Stimulated activated CD8-positive, alpha-beta memory T cell treated with anti-CD3 and anti-CD28 coated beads, Interleukin-7, amount 100 ng/mL, for 4 hours (primary cell): ENCODE data around the gene SYN1.
A peak's percentile ranks its signal among the peaks of the same experiment; 100 is the strongest.
"Not testable (repeated sequence)": the region's sequence is repeated elsewhere in the genome, so short reads cannot be mapped to it uniquely, and the experiment has no call there.

ENCODE experiments used
- DNase-seq, 2 donors: peaks; one replicate each; pipeline ENCODE4 v3.0.0-alpha.2; 2020; ENCODE audit warnings: low read depth in 2 of 2

The SYN1 gene

GRCh38 chrX:47619486-47620302 lies at the start of gene SYN1:
Gene SYN1 (minus strand): TSS chrX:47619857. CDS start chrX:47619728, 129 bp downstream.
- DNase-seq = peak; percentile 51 to 75

GRCh38 chrX:47665797-47666196 lies 46.1 kb upstream of the SYN1 start:
- not testable (repeated sequence) for DNase-seq

DNA sequence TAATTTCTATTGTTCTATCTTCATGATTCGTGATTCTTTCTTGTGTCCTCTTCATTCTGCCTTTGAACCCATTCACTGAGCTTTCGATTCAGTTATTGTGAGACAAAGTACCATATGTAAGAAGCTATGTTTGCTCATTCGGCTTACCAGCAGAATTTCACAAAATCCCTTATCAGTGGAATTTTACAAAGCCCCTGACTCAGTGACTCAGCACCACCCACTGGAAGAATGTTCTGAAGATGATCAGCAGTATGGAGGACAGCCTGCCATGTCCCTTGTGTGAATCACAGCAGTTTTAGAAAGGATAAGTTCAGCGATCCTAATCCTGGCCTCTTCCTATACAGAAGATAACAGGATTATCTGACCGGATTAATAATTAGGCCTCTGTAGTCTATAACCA lies 45.1 kb upstream of the SYN1 start:
- DNase-seq = no peak

DNA sequence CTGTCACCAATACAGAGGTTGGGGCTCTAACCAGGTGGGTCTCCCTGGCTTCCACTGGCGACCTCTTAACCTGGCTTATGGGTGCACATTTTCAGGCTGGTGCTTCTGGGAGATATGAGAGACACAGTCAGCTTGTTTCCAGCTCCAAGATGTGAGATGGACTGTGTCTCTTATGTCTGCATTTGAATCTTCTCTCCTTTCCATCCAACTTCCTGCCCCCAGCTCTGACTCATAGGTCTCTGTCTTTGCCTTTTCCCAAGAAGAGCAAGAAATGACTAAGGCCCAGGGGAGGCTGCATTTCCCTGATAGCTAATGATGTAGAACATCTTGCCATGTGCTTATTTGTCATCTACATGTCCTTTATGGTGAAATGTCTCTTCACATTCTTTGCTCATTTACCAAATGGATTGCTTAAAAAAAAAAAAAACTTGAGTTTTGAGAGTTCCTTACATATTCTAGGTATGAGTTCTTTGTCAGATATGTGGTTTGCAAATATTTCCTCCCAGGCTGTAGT lies 42.5 kb upstream of the SYN1 start:
- no peak for DNase-seq

DNA sequence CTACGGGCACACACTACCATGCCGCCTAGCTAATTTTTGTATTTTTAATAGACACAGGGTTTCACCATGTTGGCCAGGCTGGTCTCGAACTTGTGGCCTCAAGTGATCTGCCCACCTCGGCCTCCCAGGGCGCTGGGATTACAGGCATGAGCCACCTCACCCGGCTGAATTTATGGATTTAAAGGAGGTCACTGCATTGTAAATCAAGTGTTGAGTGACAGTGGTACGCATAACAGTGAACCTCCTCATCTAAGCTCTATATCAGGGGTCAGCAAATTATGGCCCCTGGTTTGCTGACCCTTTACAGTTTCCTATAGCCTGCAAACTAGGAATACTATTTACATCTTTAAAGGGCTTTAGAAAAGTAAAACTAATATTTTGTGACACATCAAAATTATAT lies 41.9 kb upstream of the SYN1 start:
- DNase-seq = no peak

GRCh38 chrX:47659421-47659726 lies 39.7 kb upstream of the SYN1 start:
- no peak for DNase-seq

DNA sequence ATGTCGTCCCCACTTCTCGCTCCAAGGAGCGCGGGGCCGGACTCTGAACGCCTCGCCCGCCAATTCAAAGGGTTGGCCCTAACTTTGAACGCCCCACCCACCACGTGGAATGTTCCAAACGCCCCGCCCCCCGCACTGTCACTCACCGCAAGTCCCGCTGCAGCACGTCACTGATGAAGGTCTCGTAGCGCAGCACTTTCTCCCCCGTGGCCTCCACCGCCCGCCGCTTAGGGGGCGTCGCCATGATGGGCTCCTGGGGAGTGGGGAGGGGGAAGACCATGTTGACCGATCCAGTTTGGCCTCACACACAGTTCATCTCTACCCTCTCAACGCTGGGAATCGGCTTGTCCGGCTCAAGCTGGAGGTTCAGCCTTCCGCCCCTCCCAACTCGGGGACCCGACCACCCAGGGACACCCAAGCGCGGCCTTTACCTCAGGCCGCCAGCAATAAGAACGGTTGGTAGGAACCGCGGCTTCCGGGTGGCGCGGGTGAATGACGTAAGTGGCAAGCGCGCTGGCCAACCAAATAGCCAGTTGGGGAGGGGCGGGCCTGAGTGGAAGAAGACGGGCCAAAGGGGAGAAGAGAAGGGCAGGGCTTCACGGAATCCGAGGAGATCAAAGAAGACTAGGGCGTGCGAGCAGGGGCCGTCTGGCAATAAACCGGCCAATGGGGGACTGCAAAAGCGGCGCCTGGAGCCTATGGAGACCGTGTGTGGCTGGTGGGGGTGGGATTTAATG lies 39.2 kb upstream of the SYN1 start, which contains the start of gene UXT:
Gene UXT, minus strand, starts transcription at position 497 of the 737 bp plus-strand sequence. Its CDS starts 253 bp downstream, at position 244.
- DNase-seq = peak; percentile 86 to 89

- no peak for DNase-seq
Observed at GRCh38 chrX:47658301-47658683, 38.6 kb upstream of the SYN1 start.

- no peak for DNase-seq
Observed at GRCh38 chrX:47651043-47651905, 31.6 kb upstream of the SYN1 start.

GRCh38 chrX:47650164-47651042 lies 30.7 kb upstream of the SYN1 start, which contains the start of gene ELK1:
Gene ELK1 (minus strand): TSS chrX:47650563. CDS start chrX:47641441, 9,122 bp downstream.
- DNase-seq = peak; percentile 80 to 84

DNA sequence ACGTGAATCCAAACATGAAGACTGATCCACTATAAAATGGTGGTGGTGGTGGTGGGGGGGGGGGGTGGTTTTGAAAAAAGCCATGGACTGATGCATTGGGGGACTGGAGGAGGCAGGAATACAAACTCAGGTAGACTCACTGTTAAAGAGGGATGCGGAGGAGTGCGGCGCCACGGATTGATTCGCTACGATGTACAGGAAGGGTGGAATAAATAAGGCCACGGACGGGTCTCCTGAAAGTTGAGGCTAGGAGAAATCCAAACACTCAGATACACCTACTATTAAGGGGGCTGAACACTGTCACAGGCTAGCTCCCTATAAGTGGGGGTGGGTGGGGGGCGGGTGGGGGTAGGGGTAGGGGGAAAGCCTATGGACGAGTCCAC lies 30.1 kb upstream of the SYN1 start:
- DNase-seq = no peak

- no peak for DNase-seq
Observed at GRCh38 chrX:47649271-47649670, 29.6 kb upstream of the SYN1 start.

DNA sequence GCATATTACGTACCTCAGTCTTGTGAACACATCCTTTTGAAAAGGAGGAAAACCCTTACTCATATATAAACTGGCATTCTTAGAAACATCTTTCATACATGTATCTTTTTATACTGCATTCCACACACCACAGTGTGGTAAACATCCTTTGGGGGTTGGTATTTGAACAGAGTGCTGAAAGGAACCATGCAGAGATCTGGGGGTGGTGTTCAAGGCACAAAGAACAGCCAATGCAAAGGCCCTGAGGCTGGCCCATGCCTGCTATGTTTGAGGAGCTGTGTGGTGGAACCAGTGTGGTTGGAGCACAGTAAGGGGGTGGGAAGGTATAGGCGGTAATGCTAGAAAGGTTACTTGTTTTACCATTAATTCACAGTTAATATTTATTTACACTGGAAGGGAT lies 28.7 kb upstream of the SYN1 start:
- no peak for DNase-seq

DNA sequence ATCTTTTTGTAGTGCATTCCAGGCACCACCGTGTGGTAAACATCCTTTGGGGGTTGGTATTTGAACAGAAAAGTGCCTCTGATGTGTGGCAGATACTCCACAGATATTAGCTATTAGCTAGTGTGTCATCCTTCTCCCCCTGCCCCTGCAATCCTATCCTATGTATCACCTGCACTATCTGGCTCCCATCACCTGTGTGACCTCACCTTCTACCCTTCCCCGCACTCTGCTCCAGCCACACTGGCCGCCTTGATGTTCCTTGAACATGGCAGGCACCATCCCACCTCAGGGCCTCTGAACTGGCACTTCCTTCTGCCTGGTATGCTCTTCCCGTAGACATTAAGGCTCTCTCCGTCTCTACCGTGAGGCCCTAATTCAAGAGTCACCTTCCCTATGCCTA lies 27.0 kb upstream of the SYN1 start:
- no peak for DNase-seq

- no peak for DNase-seq
Observed at GRCh38 chrX:47645530-47645929, 25.9 kb upstream of the SYN1 start.

- no peak for DNase-seq
Observed at GRCh38 chrX:47644557-47645091, 25.0 kb upstream of the SYN1 start.

DNA sequence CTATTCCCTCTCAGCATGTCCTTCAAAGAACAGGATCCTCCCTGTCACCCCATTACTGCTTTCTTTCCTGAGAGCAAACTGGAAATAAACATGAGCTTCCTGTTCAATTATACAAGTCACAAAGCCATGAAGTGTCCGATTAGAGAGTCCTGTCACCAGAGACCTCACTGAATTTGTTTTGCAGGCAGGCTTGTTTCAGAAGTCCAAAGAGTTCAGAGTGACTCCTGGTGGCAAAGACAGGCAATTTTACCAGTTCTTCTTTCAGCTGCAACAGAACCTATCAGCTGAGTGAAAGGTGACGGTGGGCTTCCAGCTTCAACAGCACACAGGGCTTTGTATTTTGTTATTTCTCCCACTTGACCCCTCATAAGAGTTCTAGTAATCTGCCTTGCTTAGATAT lies 24.3 kb upstream of the SYN1 start:
- no peak for DNase-seq

DNA sequence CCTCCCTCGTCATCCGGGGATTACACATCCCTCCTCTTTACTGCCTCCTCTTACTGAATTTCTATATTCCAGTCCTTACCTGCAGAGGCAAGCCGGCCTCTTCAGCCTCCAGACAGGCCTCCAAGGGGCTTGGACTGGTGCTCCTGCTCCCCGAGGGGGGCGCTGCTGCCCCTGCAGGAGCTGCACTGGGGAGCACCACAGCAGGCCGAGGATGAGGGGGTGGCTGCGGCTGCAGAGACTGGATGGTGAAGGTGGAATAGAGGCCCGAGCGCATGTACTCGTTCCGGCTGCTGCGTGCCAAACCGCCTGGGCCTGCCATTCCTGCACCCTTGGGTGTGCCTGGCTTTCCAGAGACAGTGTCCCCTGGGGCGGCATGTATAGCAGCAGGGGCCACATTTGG lies 19.2 kb upstream of the SYN1 start:
- DNase-seq = no peak

DNA sequence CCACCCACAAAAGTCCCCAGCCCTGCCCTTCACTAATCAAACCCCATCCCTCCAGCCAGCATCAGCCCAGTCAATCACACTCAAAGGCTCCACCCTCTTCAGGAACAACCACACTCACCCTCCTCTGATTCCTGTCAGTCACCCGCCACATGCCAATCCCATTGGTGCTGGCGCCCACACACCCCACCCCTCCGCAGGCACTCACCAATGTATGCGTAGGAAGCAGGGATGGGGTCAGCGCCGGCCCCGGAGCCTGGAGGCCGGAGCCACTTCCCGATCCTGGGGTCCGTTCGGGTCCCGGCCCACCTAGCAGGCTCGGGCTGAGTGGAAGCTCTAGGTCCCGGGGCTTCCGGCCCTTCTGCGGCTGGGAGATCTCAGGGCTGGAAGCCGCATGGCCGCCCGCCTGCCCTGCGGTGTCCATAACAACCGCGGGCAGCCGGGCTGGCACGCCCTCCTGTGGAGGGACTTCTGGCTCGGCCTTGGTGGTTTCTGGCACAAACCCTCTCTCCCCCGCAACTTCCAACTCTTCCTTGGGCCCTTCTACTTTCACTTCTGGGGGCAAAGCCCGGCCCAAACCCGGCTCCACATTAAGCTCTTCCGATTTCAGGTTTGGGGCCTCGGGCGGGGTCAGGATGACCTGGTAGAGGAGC lies 18.0 kb upstream of the SYN1 start:
- DNase-seq = no peak

DNA sequence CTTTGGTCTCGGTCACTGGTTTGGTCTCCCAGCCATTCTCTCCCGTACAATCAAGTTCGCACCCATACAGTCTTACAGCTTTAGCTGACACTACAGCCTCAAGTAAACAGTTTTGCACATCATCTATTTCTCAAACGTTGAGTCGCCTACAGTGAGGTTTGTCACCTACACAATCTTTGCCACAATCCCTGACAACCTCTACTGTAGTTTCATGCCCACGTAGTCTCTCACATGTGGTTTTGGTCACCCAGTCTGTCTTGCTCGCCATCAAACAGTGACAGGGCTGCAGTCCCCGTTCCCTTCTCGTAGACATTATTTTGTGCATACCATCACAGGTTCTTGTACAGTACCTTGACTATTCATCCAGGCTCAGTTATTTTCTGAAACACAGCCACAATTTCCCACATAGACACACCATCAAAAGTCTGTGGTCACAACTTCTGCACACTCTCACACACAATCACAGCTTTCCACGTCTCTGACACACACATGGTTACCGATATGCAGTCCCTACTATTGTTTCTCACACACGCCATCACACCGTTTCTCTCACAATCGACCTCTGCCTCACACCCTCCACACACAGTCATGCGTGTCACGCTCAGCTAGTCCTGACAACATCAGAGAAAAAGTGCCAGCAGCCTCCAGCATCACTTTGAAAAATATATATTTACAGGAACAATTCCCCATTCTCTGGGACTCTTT lies 15.4 kb upstream of the SYN1 start:
- DNase-seq = no peak
